Measurements from ENCODE around the gene RBPJ.
"Not testable (repeated sequence)": the region's sequence is repeated elsewhere in the genome, so short reads cannot be mapped to it uniquely, and the experiment has no call there.

RBPJ gene

GRCh38 chr4:26311633-26312032, 9.2 kb upstream of the RBPJ start:
- Histone ChIP-seq H3K4me2 (ENCODE audit: low read length) (no peak overlapping the region), H3K36me3 (ENCODE audit: insufficient read depth, low read length) (no peaks in the 10 kb centered on the region), H3K4me1 (ENCODE audit: insufficient read depth, low read length, severe bottlenecking) (no peaks in the 10 kb centered on the region), H3K27me3 (ENCODE audit: insufficient read depth, low read length) (no peaks in the 10 kb centered on the region), H3F3A (ENCODE audit: insufficient read depth, low read length) (no peaks in the 10 kb centered on the region), H2AFZ (ENCODE audit: low read length) (no peak overlapping the region), H3K4me3 (ENCODE audit: low read depth, low read length, poor library complexity, severe bottlenecking) (no peak overlapping the region), H3K27ac (ENCODE audit: low read depth, low read length, poor library complexity, severe bottlenecking) (no peak overlapping the region), H3K79me2 (ENCODE audit: insufficient read depth, low read length) (no peaks in the 10 kb centered on the region), H4K20me1 (ENCODE audit: insufficient read depth, low read length) (no peaks in the 10 kb centered on the region), H3K9me3 (ENCODE audit: low read length) (no peaks in the 10 kb centered on the region), H3K9ac (ENCODE audit: low read length) (no peak overlapping the region), H3K9me2 (ENCODE audit: low read depth, low read length) (no peaks in the 10 kb centered on the region)
- no peak for TF ChIP-seq EZH2 (IDR thresholded peaks at IDR 0.05; ENCODE audit: borderline replicate concordance, low read length)
- no peak for TF ChIP-seq CTCF (IDR thresholded peaks at IDR 0.05; ENCODE audit: low read length)

- not testable (repeated sequence) for H3K4me3 ChIP-seq (ENCODE audit: low read depth, low read length, poor library complexity, severe bottlenecking); H3K79me2 ChIP-seq (ENCODE audit: insufficient read depth, low read length); H3K27ac ChIP-seq (ENCODE audit: low read depth, low read length, poor library complexity, severe bottlenecking); H3K4me2 ChIP-seq (ENCODE audit: low read length); H3K9me3 ChIP-seq (ENCODE audit: low read length); H3F3A ChIP-seq (ENCODE audit: insufficient read depth, low read length); H3K4me1 ChIP-seq (ENCODE audit: insufficient read depth, low read length, severe bottlenecking); H4K20me1 ChIP-seq (ENCODE audit: insufficient read depth, low read length); H3K27me3 ChIP-seq (ENCODE audit: insufficient read depth, low read length); H2AFZ ChIP-seq (ENCODE audit: low read length); H3K9ac ChIP-seq (ENCODE audit: low read length); H3K36me3 ChIP-seq (ENCODE audit: insufficient read depth, low read length); H3K9me2 ChIP-seq (ENCODE audit: low read depth, low read length)
These were observed 5.4 kb upstream of the RBPJ start for GRCh38 chr4:26315316-26315932.

- no peak for TF ChIP-seq CTCF (IDR thresholded peaks at IDR 0.05; ENCODE audit: low read length)
- TF ChIP-seq EZH2 (IDR thresholded peaks at IDR 0.05; ENCODE audit: borderline replicate concordance, low read length): no peak
- Histone ChIP-seq H3K9ac (ENCODE audit: low read length) (no peak overlapping the region), H3K9me3 (ENCODE audit: low read length) (no peaks in the 10 kb centered on the region), H3K36me3 (ENCODE audit: insufficient read depth, low read length) (no peaks in the 10 kb centered on the region; the same call in 1 of the 2 replicates), H3K27me3 (ENCODE audit: insufficient read depth, low read length) (no peaks in the 10 kb centered on the region), H3K4me2 (ENCODE audit: low read length) (no peak overlapping the region), H3F3A (ENCODE audit: insufficient read depth, low read length) (no peaks in the 10 kb centered on the region), H4K20me1 (ENCODE audit: insufficient read depth, low read length) (no peaks in the 10 kb centered on the region), H3K27ac (ENCODE audit: low read depth, low read length, poor library complexity, severe bottlenecking) (no peak overlapping the region), H3K9me2 (ENCODE audit: low read depth, low read length) (no peaks in the 10 kb centered on the region), H3K4me1 (ENCODE audit: insufficient read depth, low read length, severe bottlenecking) (peaks cover 8% of the 10 kb centered on the region), H3K79me2 (ENCODE audit: insufficient read depth, low read length) (peaks cover 11% of the 10 kb centered on the region), H3K4me3 (ENCODE audit: low read depth, low read length, poor library complexity, severe bottlenecking) (no peak overlapping the region), H2AFZ (ENCODE audit: low read length) (no peak overlapping the region)
These were observed 3.0 kb upstream of the RBPJ start for GRCh38 chr4:26317766-26318165.

- Histone ChIP-seq H3K27me3 (ENCODE audit: insufficient read depth, low read length) (no peaks in the 10 kb centered on the region), H3K9me3 (ENCODE audit: low read length) (no peaks in the 10 kb centered on the region), H3K4me2 (ENCODE audit: low read length) (peak overlapping the region; percentile 77), H3K9me2 (ENCODE audit: low read depth, low read length) (no peaks in the 10 kb centered on the region), H2AFZ (ENCODE audit: low read length) (no peak overlapping the region), H4K20me1 (ENCODE audit: insufficient read depth, low read length) (no peaks in the 10 kb centered on the region), H3K4me1 (ENCODE audit: insufficient read depth, low read length, severe bottlenecking) (peaks cover 15% of the 10 kb centered on the region), H3K36me3 (ENCODE audit: insufficient read depth, low read length) (no peaks in the 10 kb centered on the region; the same call in 1 of the 2 replicates), H3K27ac (ENCODE audit: low read depth, low read length, poor library complexity, severe bottlenecking) (peak overlapping the region; percentile 86), H3F3A (ENCODE audit: insufficient read depth, low read length) (no peaks in the 10 kb centered on the region), H3K79me2 (ENCODE audit: insufficient read depth, low read length) (peaks cover 24% of the 10 kb centered on the region), H3K4me3 (ENCODE audit: low read depth, low read length, poor library complexity, severe bottlenecking) (peak overlapping the region; percentile 77), H3K9ac (ENCODE audit: low read length) (peak overlapping the region; percentile 90)
- TF ChIP-seq EZH2 (IDR thresholded peaks at IDR 0.05; ENCODE audit: borderline replicate concordance, low read length): no peak
- no peak for TF ChIP-seq CTCF (IDR thresholded peaks at IDR 0.05; ENCODE audit: low read length)
These were observed 1.3 kb upstream of the RBPJ start for GRCh38 chr4:26319467-26319948.

Measured in OCI-LY1 (cell line).